ENCODE measurements around the gene SPTLC1.

GRCh38 chr9:92055624-92056023 is 59.6 kb downstream of the SPTLC1 start:
- no peak for TF ChIP-seq CBX8 (IDR thresholded peaks at IDR 0.05; ENCODE audit: borderline replicate concordance, low read depth, low read length)
- TF ChIP-seq CTCF (IDR thresholded peaks at IDR 0.05; ENCODE audit: control extremely low read depth in 1 of 3, insufficient read depth in 1 of 3, low read depth in 1 of 3, low read length in 3 of 3): no peak
